K562 (cell line): Measurements from ENCODE around the gene POLD1. TPM values are rescaled to one million over a fixed set of nuclear protein-coding genes. Genes with fewer than 3 reads are reported as not detected.
"Not testable (repeated sequence)": the region's sequence is repeated elsewhere in the genome, so short reads cannot be mapped to it uniquely, and the experiment has no call there.

Experiments used
- ATAC-seq: fragments of 200-7000 bp; cut with Tn5 transposase; 3 replicates; pipeline ENCODE4 v1.9.1; 2020; ENCODE audit warnings: moderate library complexity
- BruUV-seq: library from RNA; stranded (reverse); fragments of 400-500 nt; replicated peaks from 2 replicates; lab custom pipeline; 2021; lab: Mats Ljungman, UMichigan
- CTCF ChIA-PET: fragments of 300-600 bp; formaldehyde crosslinking; extraction: SDS; loops from one replicate; lab custom pipeline; 2021; ENCODE audit warnings: low intra/inter-chr PET ratio; lab: Yijun Ruan, JAX
- POLR2A ChIA-PET: fragments of 300-600, 350-650 bp; sonication (Branson Sonifier 250); formaldehyde crosslinking; extraction: SDS; loops from one replicate; lab custom pipeline; 2021; ENCODE audit warnings: antibody characterized with exemption, inconsistent platforms; lab: Yijun Ruan, JAX
- DNase-seq, 4 experiments: peaks; one replicate each; pipeline versions ENCODE4 v3.0.0 to v3.0.0-alpha.2; 2011 to 2018; ENCODE audit warnings: low spot score in 3 of 4, mixed read lengths in 3 of 4; ENCODE audit errors: extremely low read depth in 1 of 4
- FAIRE-seq: peaks from 2 replicates; lab custom pipeline; 2011; peaks lifted over from hg19 to GRCh38; lab: Jason Lieb, UNC
- H2AFZ ChIP-seq: 2 replicates; pipeline ENCODE4 v1.6.0; 2011; ENCODE audit warnings: low read depth, low read length, control low read depth, inconsistent platforms
- H3K27ac ChIP-seq: fragments of 200-600 bp; 3 replicates; pipeline ENCODE4 v1.8.0; 2011; ENCODE audit warnings: low read depth, mild to moderate bottlenecking, control low read depth, inconsistent platforms, low read length, moderate library complexity, mixed read lengths; ENCODE audit errors: extremely low read depth
- H3K27me3 ChIP-seq, 2 experiments: fragments of 300-600 bp in 1 of 2; 2 replicates in 1 of 2; 3 replicates in 1 of 2; pipeline versions ENCODE4 v1.6.0 to v1.8.0; 2011; ENCODE audit warnings: inconsistent platforms in 2 of 2, low read length in 2 of 2, mild to moderate bottlenecking in 1 of 2, mixed read lengths in 1 of 2, moderate library complexity in 1 of 2; ENCODE audit not compliant: control insufficient read depth in 2 of 2, insufficient read depth in 2 of 2
- H3K36me3 ChIP-seq: fragments of 300-600 bp; 3 replicates; pipeline ENCODE4 v1.8.0; 2011; ENCODE audit warnings: mild to moderate bottlenecking, low read length, inconsistent platforms; ENCODE audit not compliant: control insufficient read depth, insufficient read depth
- H3K4me1 ChIP-seq, 2 experiments: fragments of 200-600 bp in 1 of 2; replicated peaks in 1 of 2; 2 replicates in 1 of 2; 3 replicates in 1 of 2; pipeline versions ENCODE4 v1.5.1 to v1.8.0; 2011; ENCODE audit warnings: inconsistent platforms in 2 of 2, low read length in 2 of 2, mild to moderate bottlenecking in 1 of 2, mixed read lengths in 1 of 2, moderate library complexity in 1 of 2; ENCODE audit not compliant: control insufficient read depth in 2 of 2, insufficient read depth in 2 of 2
- H3K4me2 ChIP-seq: 2 replicates; pipeline ENCODE4 v1.6.1; 2011; ENCODE audit warnings: low read length, control low read depth, inconsistent platforms, mixed read lengths; ENCODE audit not compliant: insufficient read depth
- H3K4me3 ChIP-seq: fragments of 200-600 bp; sonication (generic), shearing (Covaris generic); 2 replicates; pipeline ENCODE4 v1.5.1; 2016; ENCODE audit warnings: control low read depth, inconsistent platforms
- H3K79me2 ChIP-seq: fragments of 200-600 bp; 3 replicates; pipeline ENCODE4 v1.8.0; 2011; ENCODE audit warnings: low read length, inconsistent platforms; ENCODE audit not compliant: control insufficient read depth, insufficient read depth
- H3K9ac ChIP-seq, 2 experiments: 2 replicates each; pipeline versions ENCODE4 v1.6.0 to v1.6.1; 2011; ENCODE audit warnings: low read depth in 2 of 2, low read length in 2 of 2, control low read depth in 1 of 2, inconsistent platforms in 1 of 2, mild to moderate bottlenecking in 1 of 2, mixed read lengths in 1 of 2; ENCODE audit not compliant: insufficient read depth in 1 of 2
- H3K9me1 ChIP-seq: one replicate; pipeline ENCODE4 v1.6.0; 2011; ENCODE audit warnings: inconsistent platforms, mild to moderate bottlenecking, low read length, moderate library complexity; ENCODE audit not compliant: control insufficient read depth, insufficient read depth
- H3K9me3 ChIP-seq: replicated peaks from 2 replicates; pipeline ENCODE4 v1.5.1; 2011; ENCODE audit warnings: low read depth, low read length, inconsistent platforms; ENCODE audit not compliant: control insufficient read depth, insufficient read depth
- H4K20me1 ChIP-seq: replicated peaks from 2 replicates; pipeline ENCODE4 v1.6.1; 2011; ENCODE audit warnings: low read length, inconsistent platforms, mixed read lengths; ENCODE audit not compliant: control insufficient read depth, insufficient read depth
- CEBPB ChIP-seq: fragments of 450-650 bp; IDR thresholded peaks from 2 replicates; pipeline ENCODE4 v1.6.1; 2016; ENCODE audit warnings: missing genetic modification characterization, missing compliant biosample characterization
- L3MBTL2 ChIP-seq: fragments of 450-650 bp; IDR thresholded peaks from 2 replicates; pipeline ENCODE4 v1.6.1; 2016; ENCODE audit warnings: mild to moderate bottlenecking, moderate library complexity
- ZNF507 ChIP-seq: conservative IDR thresholded peaks from 2 replicates; pipeline ENCODE4 v1.6.1; 2017; ENCODE audit warnings: missing genetic modification characterization, missing compliant biosample characterization
- ZZZ3 ChIP-seq: fragments of 450-650 bp; IDR thresholded peaks from 2 replicates; pipeline ENCODE4 v1.6.1; 2016; ENCODE audit warnings: antibody characterized with exemption, mild to moderate bottlenecking, moderate library complexity
- WGBS: fragments of 100-300 bp; shearing (Covaris generic); methylation state at CpG from one replicate; pipeline ENCODE4 v1.1.6; 2016; ENCODE audit warnings: low coverage, mixed read lengths; ENCODE audit not compliant: insufficient coverage; ENCODE audit errors: missing lambda C conversion rate; 5-methylcytosine and 5-hydroxymethylcytosine counted together
- in situ Hi-C: fragments of 300-500 bp; cut with MboI; formaldehyde crosslinking; loops from 4 replicates; pipeline ENCODE4 v1.15.0; 2018; ENCODE audit warnings: inconsistent platforms, mixed read lengths
- intact Hi-C: fragments of 100-400 bp; cut with micrococcal nuclease; formaldehyde crosslinking; loops from 2 replicates; pipeline ENCODE4 v1.14.2; 2022
- polyA plus RNA-seq, 8 experiments: library from polyadenylated mRNA; depleted of rRNA in 4 of 8; stranded (reverse) in 5 of 8; unstranded in 3 of 8; fragments of >200 nt; fragmentation: Nextera tagmentation in 2 of 8; fragmentation: Illumina TruSeq in 1 of 8; extraction: Ambion mirVana in 2 of 8; extraction: Trizol in 1 of 8; gene quantifications; 2 replicates each; pipeline versions ENCODE4 v1.2.1 to v1.2.3, GENCODE V29; 2011 to 2014; ENCODE audit warnings: inconsistent platforms in 1 of 8, missing spikeins in 1 of 8
- total RNA-seq, 7 experiments: library from RNA; depleted of rRNA in 6 of 7; stranded (reverse); fragments of >200 nt in 6 of 7; fragmentation: Illumina TruSeq in 2 of 7; extraction: Trizol in 2 of 7; gene quantifications; 2 replicates each; pipeline versions ENCODE4 v1.2.1 to v1.2.3, GENCODE V29; 2011 to 2021; ENCODE audit warnings: low replicate concordance in 1 of 7

POLD1 gene
- total and polyA plus RNA-seq, 9 of the 15 experiments (the other 6 are each of a cell fraction or from before 2014, with no cell fraction given) = 1.3 to 312 (median 47.8) TPM

DNA sequence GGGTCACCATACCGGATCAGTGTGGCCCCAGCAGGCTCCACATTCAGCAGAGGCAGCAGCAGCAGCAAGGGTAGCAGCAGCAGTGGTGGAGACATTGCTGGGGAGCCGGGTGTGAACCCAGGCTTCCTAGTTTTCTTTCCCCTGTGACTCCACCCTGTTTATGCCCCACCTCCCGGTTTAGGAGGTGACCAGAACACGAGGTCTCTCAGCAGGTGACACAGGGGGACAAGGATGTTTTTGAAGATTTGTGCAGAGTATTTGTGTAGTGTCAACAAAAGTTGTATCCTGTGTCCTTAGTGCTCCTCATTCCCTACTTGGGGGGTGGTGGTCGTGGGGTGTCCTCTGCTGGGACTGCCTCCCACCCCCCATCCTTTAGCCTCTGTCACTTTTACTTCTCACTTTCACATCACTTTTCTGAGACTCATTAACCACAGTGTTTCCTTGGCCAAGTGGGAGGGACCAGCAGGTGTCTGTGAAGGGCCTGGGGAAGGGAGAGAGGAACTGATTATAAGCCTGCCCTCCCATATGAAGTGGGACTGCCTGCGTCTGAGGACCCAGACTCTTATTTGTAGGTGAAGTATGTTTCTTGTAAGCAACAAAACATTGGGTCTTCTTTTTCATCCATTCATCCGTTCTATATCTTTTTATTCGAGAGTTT, 39.4 kb upstream of the POLD1 start:
- Histone ChIP-seq H3K4me2 (no peak overlapping the region), H2AFZ (no peak overlapping the region), H3K27me3 (no peaks in the 10 kb centered on the region), H4K20me1 (no peaks in the 10 kb centered on the region), H3K79me2 (no peaks in the 10 kb centered on the region), H3K9me3 (no peaks in the 10 kb centered on the region; the same call in 1 of the 2 replicates)
- WGBS = 36% methylated on average over 8 of the region's 8 CpGs
- CTCF ChIA-PET = no interaction called here
- ATAC-seq = no peak
- POLR2A ChIA-PET = interaction anchor here (1.0 kb wide), 2 partner anchors 8 to 9 kb away, joined by 6 read pairs; no protein-coding TSS in a partner anchor
- in situ Hi-C loops = no loop called here
- TF ChIP-seq ZNF507 (tag) (peak; percentile 76; the same call in 1 of the 2 replicates), ZZZ3 (no peak), L3MBTL2 (peak; percentile 50; the same call in 1 of the 2 replicates)
- TF ChIP-seq, all 486 proteins: peak for 2
- Histone ChIP-seq H3K9me1 (no peaks in the 10 kb centered on the region), H3K27ac (no peak overlapping the region), H3K36me3 (no peaks in the 10 kb centered on the region; the same call in 2 of the 3 replicates), H3K9ac (no peak overlapping the region), H3K4me1 (peaks cover 0 to 2% of the 10 kb centered on the region in 2 experiments; a peak in 1 of 5 replicates), H3K4me3 (no peak overlapping the region)
- no peak for FAIRE-seq
- intact Hi-C loops = loop anchor here (5.0 kb wide), 1 partner anchor 82 kb away; no protein-coding TSS in a partner anchor
- no TSS peak for BruUV-seq
- no peak for DNase-seq

DNA sequence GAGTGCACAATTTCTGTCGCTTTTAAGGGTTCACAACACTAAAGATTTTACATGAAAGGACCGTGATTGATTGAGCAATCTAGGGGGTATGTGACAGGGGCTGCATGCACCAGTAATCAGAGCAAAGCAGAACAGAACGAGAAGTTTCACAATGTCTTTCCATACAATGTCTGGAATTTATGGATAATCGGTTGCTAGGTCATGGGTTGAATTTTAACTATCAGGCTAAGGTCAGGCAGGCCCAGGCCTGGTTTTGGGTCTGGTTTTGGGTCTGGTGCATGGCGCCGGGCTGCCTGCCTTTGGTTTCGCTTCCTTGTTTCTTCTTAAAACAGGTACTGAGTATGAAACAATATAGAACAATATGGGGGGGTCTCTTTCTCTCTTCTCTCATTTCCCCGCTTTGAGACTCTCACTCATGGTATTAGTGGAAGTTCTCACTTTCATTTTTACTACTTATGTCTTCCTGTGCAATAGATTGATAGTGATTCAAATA, 37.0 kb upstream of the POLD1 start:
- H3K9me3 ChIP-seq, H3K4me3 ChIP-seq, BruUV-seq, CTCF ChIA-PET, H3K27ac ChIP-seq, H3K36me3 ChIP-seq, in situ Hi-C loops, H4K20me1 ChIP-seq, H3K79me2 ChIP-seq, H3K4me2 ChIP-seq, FAIRE-seq, H3K9ac ChIP-seq, ATAC-seq, H3K9me1 ChIP-seq, DNase-seq, H3K27me3 ChIP-seq, H2AFZ ChIP-seq: not testable (repeated sequence)
- POLR2A ChIA-PET = interaction anchor here (0.7 to 1.1 kb wide), 3 partner anchors 10 to 28 kb away, joined by 3 to 4 read pairs (median 3); partner anchors contain the start of gene KCNC3
- 59% methylated on average over 8 of the region's 8 CpGs for WGBS
- intact Hi-C loops = loop anchor here (5.0 kb wide), 1 partner anchor 85 kb away; no protein-coding TSS in a partner anchor
- TF ChIP-seq CEBPB (tag) = peak; percentile 43; the same call in 1 of the 2 replicates
- H3K4me1 ChIP-seq = peaks cover 8 to 10% of the 10 kb centered on the region in 2 experiments; a peak in 3 of 5 replicates
